GM15510 (cell line): ENCODE measurements around the gene ARPC5L.
A peak's percentile ranks its signal among the peaks of the same experiment; 100 is the strongest.

Experiments used
- POLR2A ChIP-seq: IDR thresholded peaks from 3 replicates; pipeline ENCODE4 v1.6.1; 2011; ENCODE audit warnings: borderline replicate concordance; ENCODE audit not compliant: insufficient read length; ENCODE audit errors: extremely low read depth

Gene ARPC5L

GRCh38 chr9:124861342-124862229 lies at the start of gene ARPC5L, which contains the start of gene RPL35:
TSS of gene ARPC5L (plus strand) at chr9:124862130. CDS start at chr9:124869291, 7,161 bp downstream.
TSS of gene RPL35 (minus strand) at chr9:124861957. CDS start at chr9:124861912, 45 bp downstream.
- peak; percentile 97 for TF ChIP-seq POLR2A

- no peak for TF ChIP-seq POLR2A
Measured at GRCh38 chr9:124812441-124812876, 49.5 kb upstream of the ARPC5L start.

GRCh38 chr9:124813041-124813440 lies 48.9 kb upstream of the ARPC5L start:
- no peak for TF ChIP-seq POLR2A

- TF ChIP-seq POLR2A = no peak
Measured at GRCh38 chr9:124813501-124814163, 48.3 kb upstream of the ARPC5L start.

- no peak for TF ChIP-seq POLR2A
Measured at GRCh38 chr9:124814164-124814535, 47.8 kb upstream of the ARPC5L start.

GRCh38 chr9:124815601-124816000 lies 46.3 kb upstream of the ARPC5L start:
- no peak for TF ChIP-seq POLR2A

GRCh38 chr9:124818431-124819281 lies 43.3 kb upstream of the ARPC5L start:
- TF ChIP-seq POLR2A = no peak

GRCh38 chr9:124820698-124821623 lies 41.0 kb upstream of the ARPC5L start:
- TF ChIP-seq POLR2A = no peak

GRCh38 chr9:124828489-124829333 lies 33.2 kb upstream of the ARPC5L start:
- TF ChIP-seq POLR2A = no peak

- TF ChIP-seq POLR2A = no peak
Measured at GRCh38 chr9:124829334-124829669, 32.6 kb upstream of the ARPC5L start.

GRCh38 chr9:124830593-124830992 lies 31.3 kb upstream of the ARPC5L start:
- no peak for TF ChIP-seq POLR2A

- no peak for TF ChIP-seq POLR2A
Measured at GRCh38 chr9:124831642-124832364, 30.1 kb upstream of the ARPC5L start.
